SK-N-SH (cell line): ENCODE measurements around the gene DLL1. TPM values are rescaled to one million over a fixed set of nuclear protein-coding genes. Genes with fewer than 3 reads are reported as not detected.

Source experiments
- CTCF ChIA-PET: fragments of 300-600, 350-600 bp; formaldehyde crosslinking; extraction: SDS; loops from one replicate; lab custom pipeline; 2021; lab: Yijun Ruan, JAX
- POLR2A ChIA-PET: fragments of 350-600 bp; sonication (Branson Sonifier 250); formaldehyde crosslinking; extraction: SDS; loops from one replicate; lab custom pipeline; 2020; ENCODE audit warnings: antibody characterized with exemption, inconsistent platforms; lab: Yijun Ruan, JAX
- DNase-seq: peaks from one replicate; pipeline ENCODE4 v3.0.0; 2012
- H2AFZ ChIP-seq: fragments of 200-600 bp; sonication (generic); 2 replicates; pipeline ENCODE4 v1.8.1; 2016; ENCODE audit warnings: antibody characterized with exemption, mild to moderate bottlenecking, low read depth
- H3F3A ChIP-seq: fragments of 200-600 bp; sonication (generic); replicated peaks from 2 replicates; pipeline ENCODE3; 2016; ENCODE audit warnings: antibody characterized with exemption, mild to moderate bottlenecking; ENCODE audit not compliant: insufficient read depth
- H3K27ac ChIP-seq, 2 experiments: fragments of 200-500 bp in 1 of 2; fragments of 200-600 bp in 1 of 2; sonication (Bioruptor generic) in 1 of 2; sonication (generic), shearing (Covaris generic) in 1 of 2; 2 replicates each; pipeline versions ENCODE4 v1.5.1 to v1.6.1; 2014 to 2016; ENCODE audit warnings: low read depth in 2 of 2, inconsistent platforms in 1 of 2, low read length in 1 of 2, mild to moderate bottlenecking in 1 of 2, mixed read lengths in 1 of 2
- H3K27me3 ChIP-seq: fragments of 200-600 bp; sonication (generic), shearing (Covaris generic); 2 replicates; pipeline ENCODE4 v1.6.1; 2016; ENCODE audit warnings: mixed run types; ENCODE audit not compliant: insufficient read depth
- H3K36me3 ChIP-seq, 2 experiments: fragments of 200-500 bp in 1 of 2; fragments of 200-600 bp in 1 of 2; sonication (Bioruptor generic) in 1 of 2; sonication (generic) in 1 of 2; replicated peaks in 1 of 2; 2 replicates each; pipeline versions ENCODE3 to v1.5.1; 2014 to 2016; ENCODE audit warnings: low read length in 1 of 2, mild to moderate bottlenecking in 1 of 2; ENCODE audit not compliant: insufficient read depth in 2 of 2, control insufficient read depth in 1 of 2
- H3K4me1 ChIP-seq, 2 experiments: fragments of 200-500 bp in 1 of 2; fragments of 200-600 bp in 1 of 2; sonication (Bioruptor generic) in 1 of 2; sonication (generic), shearing (Covaris generic) in 1 of 2; 2 replicates each; pipeline versions ENCODE4 v1.5.1 to v1.6.1; 2014 to 2016; ENCODE audit warnings: low read depth in 1 of 2, low read length in 1 of 2, mixed run types in 1 of 2; ENCODE audit not compliant: insufficient read depth in 2 of 2, control insufficient read depth in 1 of 2
- H3K4me2 ChIP-seq: fragments of 200-600 bp; sonication (generic), shearing (Covaris generic); 2 replicates; pipeline ENCODE4 v1.6.1; 2017; ENCODE audit warnings: mixed run types
- H3K4me3 ChIP-seq, 2 experiments: fragments of 200-500 bp in 1 of 2; fragments of 200-600 bp in 1 of 2; sonication (Bioruptor generic) in 1 of 2; sonication (generic), shearing (Covaris generic) in 1 of 2; 2 replicates each; pipeline versions ENCODE4 v1.5.1 to v1.8.1; 2014 to 2016; ENCODE audit warnings: low read depth in 2 of 2, inconsistent platforms in 1 of 2, low read length in 1 of 2, mild to moderate bottlenecking in 1 of 2, mixed read lengths in 1 of 2, moderate library complexity in 1 of 2
- H3K79me2 ChIP-seq: fragments of 200-600 bp; sonication (generic); 2 replicates; pipeline ENCODE4 v1.8.1; 2017; ENCODE audit warnings: mild to moderate bottlenecking; ENCODE audit not compliant: insufficient read depth
- H3K9ac ChIP-seq: fragments of 200-600 bp; sonication (generic); 2 replicates; pipeline ENCODE4 v1.6.1; 2017; ENCODE audit warnings: mixed run types
- H3K9me2 ChIP-seq: fragments of 200-600 bp; sonication (generic); 2 replicates; pipeline ENCODE4 v1.6.1; 2017; ENCODE audit warnings: mixed run types
- H3K9me3 ChIP-seq: fragments of 200-600 bp; sonication (generic); 2 replicates; pipeline ENCODE4 v1.6.1; 2017; ENCODE audit warnings: mixed run types, mild to moderate bottlenecking, moderate library complexity
- H4K20me1 ChIP-seq: fragments of 200-600 bp; sonication (generic); 2 replicates; pipeline ENCODE4 v1.6.1; 2017; ENCODE audit warnings: mild to moderate bottlenecking, mixed run types; ENCODE audit not compliant: insufficient read depth
- CHD2 ChIP-seq: fragments of 150-350 bp; IDR thresholded peaks from 2 replicates; pipeline ENCODE4 v1.6.1; 2018; ENCODE audit warnings: low read length; ENCODE audit not compliant: partially characterized antibody
- EP300 ChIP-seq, 2 experiments: IDR thresholded peaks; 2 replicates each; pipeline versions ENCODE4 v1.4.0 to v1.6.1; 2012; ENCODE audit warnings: borderline replicate concordance in 1 of 2, low read depth in 1 of 2, low read length in 1 of 2
- EZH2phosphoT487 ChIP-seq: fragments of 200-600 bp; sonication (generic); IDR thresholded peaks from 2 replicates; pipeline ENCODE4 v1.6.1; 2017; ENCODE audit warnings: low read depth, mixed run types, mild to moderate bottlenecking, antibody characterized with exemption, moderate library complexity, borderline replicate concordance
- GABPA ChIP-seq: IDR thresholded peaks from 2 replicates; pipeline ENCODE4 v1.4.0; 2012; ENCODE audit warnings: low read depth, mild to moderate bottlenecking
- IRF3 ChIP-seq: fragments of 150-350 bp; IDR thresholded peaks from 2 replicates; pipeline ENCODE4 v1.6.1; 2016; ENCODE audit warnings: mild to moderate bottlenecking, low read depth, low read length
- JUND ChIP-seq: IDR thresholded peaks from 2 replicates; pipeline ENCODE4 v1.4.0; 2012
- MEF2A ChIP-seq: IDR thresholded peaks from 2 replicates; pipeline ENCODE4 v1.4.0; 2012; ENCODE audit warnings: low read depth, borderline replicate concordance
- NRF1 ChIP-seq: IDR thresholded peaks from 2 replicates; pipeline ENCODE4 v1.6.1; 2012; ENCODE audit warnings: low read depth, mild to moderate bottlenecking, low read length
- RCOR1 ChIP-seq: fragments of 150-350 bp; IDR thresholded peaks from 2 replicates; pipeline ENCODE4 v1.6.1; 2017; ENCODE audit warnings: antibody characterized with exemption, low read length
- REST ChIP-seq: IDR thresholded peaks from 2 replicates; pipeline ENCODE4 v1.6.1; 2012; ENCODE audit warnings: mild to moderate bottlenecking, low read depth, low read length, moderate library complexity
- SIN3A ChIP-seq: IDR thresholded peaks from 2 replicates; pipeline ENCODE4 v1.6.1; 2012; ENCODE audit warnings: low read depth, mild to moderate bottlenecking, low read length, moderate library complexity, borderline replicate concordance
- SMC3 ChIP-seq: IDR thresholded peaks from 2 replicates; pipeline ENCODE4 v1.6.1; 2012; ENCODE audit warnings: low read depth, low read length, improper control_type of control experiment
- TAF1 ChIP-seq: IDR thresholded peaks from 2 replicates; pipeline ENCODE4 v1.6.1; 2012; ENCODE audit warnings: low read depth, mild to moderate bottlenecking, low read length, moderate library complexity, borderline replicate concordance
- USF2 ChIP-seq: fragments of 150-350 bp; IDR thresholded peaks from 2 replicates; pipeline ENCODE4 v1.6.1; 2017; ENCODE audit warnings: antibody characterized with exemption, low read length, low read depth, borderline replicate concordance
- YY1 ChIP-seq: IDR thresholded peaks from 2 replicates; pipeline ENCODE4 v1.4.0; 2012; ENCODE audit warnings: low read depth, mild to moderate bottlenecking
- ZBTB33 ChIP-seq: IDR thresholded peaks from 2 replicates; pipeline ENCODE4 v1.4.0; 2012; ENCODE audit warnings: low read depth, borderline replicate concordance
- WGBS: methylation state at CpG from one replicate; pipeline ENCODE4 v1.1.6; 2017; ENCODE audit warnings: low lambda C conversion rate; 5-methylcytosine and 5-hydroxymethylcytosine counted together
- polyA plus RNA-seq, 3 experiments: library from polyadenylated mRNA; depleted of rRNA; stranded (reverse); fragments of >200 nt; gene quantifications; 2 replicates each; pipeline ENCODE4 v1.2.3, GENCODE V29; 2012

Gene DLL1
- polyA plus RNA-seq, 1 of the 3 experiments (the other 2 are of a cell fraction), result 0.25 TPM

- 35% methylated on average over 4 of the region's 4 CpGs for WGBS
- no peaks in the 10 kb centered on the region for H3K9me3 ChIP-seq
- no peak overlapping the region for H3K4me2 ChIP-seq
- TF ChIP-seq JUND, result no peak
- no peak for TF ChIP-seq EP300 (IDR thresholded peaks at IDR 0.05; ENCODE audit: borderline replicate concordance in 1 of 2, low read depth in 1 of 2, low read length in 1 of 2)
- TF ChIP-seq EZH2phosphoT487, result no peak
- TF ChIP-seq REST, result no peak
- H2AFZ ChIP-seq, result no peak overlapping the region
- no peaks in the 10 kb centered on the region for H3K9me2 ChIP-seq
- H3K9ac ChIP-seq, result no peak overlapping the region
- H4K20me1 ChIP-seq, result 0 out of 2 replicates have a peak, but pooled peaks cover 3% of the 10 kb centered on the region
- H3K36me3 ChIP-seq, result no peaks in the 10 kb centered on the region
- H3K27ac ChIP-seq, result no peak overlapping the region
- no peaks in the 10 kb centered on the region; a peak in 1 of 4 replicates for H3K4me1 ChIP-seq
- H3K79me2 ChIP-seq, result no peaks in the 10 kb centered on the region
- DNase-seq, result no peak
- ChIA-PET CTCF (no interaction called here), POLR2A (interaction anchor here (0.6 kb wide), 1 partner anchor 49 kb away, joined by 3 read pairs; the partner anchor contains the start of gene FAM120B)
- no peaks in the 10 kb centered on the region for H3F3A ChIP-seq
- no peak overlapping the region for H3K4me3 ChIP-seq
- no peaks in the 10 kb centered on the region for H3K27me3 ChIP-seq
Measured at GRCh38 chr6:170257376-170257775, 33.5 kb downstream of the DLL1 start.

- H4K20me1 ChIP-seq, result 0 out of 2 replicates have a peak, but pooled peaks cover 3% of the 10 kb centered on the region
- H3K4me2 ChIP-seq, result no peak overlapping the region
- DNase-seq, result no peak
- H3K79me2 ChIP-seq, result no peaks in the 10 kb centered on the region
- no peaks in the 10 kb centered on the region for H3F3A ChIP-seq
- H3K4me3 ChIP-seq, result no peak overlapping the region
- H3K9me2 ChIP-seq, result no peaks in the 10 kb centered on the region
- ChIA-PET POLR2A (no interaction called here), CTCF (no interaction called here)
- H3K27me3 ChIP-seq, result no peaks in the 10 kb centered on the region
- no peaks in the 10 kb centered on the region for H3K9me3 ChIP-seq
- WGBS, result 73% methylated on average over 16 of the region's 21 CpGs
- H3K9ac ChIP-seq, result no peak overlapping the region
- no peak overlapping the region for H3K27ac ChIP-seq
- no peaks in the 10 kb centered on the region; a peak in 1 of 4 replicates for H3K4me1 ChIP-seq
- no peaks in the 10 kb centered on the region for H3K36me3 ChIP-seq
- no peak overlapping the region for H2AFZ ChIP-seq
- no peak for TF ChIP-seq ZBTB33
- no peak for TF ChIP-seq IRF3
- no peak for TF ChIP-seq MEF2A
- no peak for TF ChIP-seq SMC3
- no peak for TF ChIP-seq GABPA
- TF ChIP-seq TAF1, result no peak
- no peak for TF ChIP-seq SIN3A
- TF ChIP-seq CHD2, result no peak
- TF ChIP-seq RCOR1, result no peak
- TF ChIP-seq NRF1, result no peak
- TF ChIP-seq USF2, result no peak
- TF ChIP-seq JUND, result no peak
- TF ChIP-seq EZH2phosphoT487, result no peak
- no peak for TF ChIP-seq YY1
Measured at GRCh38 chr6:170256641-170257040, 34.2 kb downstream of the DLL1 start.
